Ectodermal cell (in vitro differentiated cells): ENCODE results near the gene CORIN.
A peak's percentile ranks its signal among the peaks of the same experiment; 100 is the strongest.
"Not testable (repeated sequence)": the region's sequence is repeated elsewhere in the genome, so short reads cannot be mapped to it uniquely, and the experiment has no call there.

Source experiments
- H3K27ac ChIP-seq: 2 replicates; pipeline ENCODE4 v1.7.0; 2013; ENCODE audit warnings: mild to moderate bottlenecking, low read depth, low read length; ENCODE audit not compliant: insufficient read depth, poor library complexity, severe bottlenecking
- H3K27me3 ChIP-seq: 2 replicates; pipeline ENCODE4 v1.7.0; 2013; ENCODE audit warnings: mild to moderate bottlenecking, low read length; ENCODE audit not compliant: insufficient read depth, control insufficient read depth, poor library complexity, severe bottlenecking
- H3K36me3 ChIP-seq: one replicate; pipeline ENCODE4 v1.7.0; 2013; ENCODE audit warnings: low read length; ENCODE audit not compliant: control insufficient read depth, insufficient read depth
- H3K4me1 ChIP-seq: one replicate; pipeline ENCODE4 v1.7.0; 2013; ENCODE audit warnings: low read length; ENCODE audit not compliant: control insufficient read depth, insufficient read depth
- H3K4me3 ChIP-seq: 2 replicates; pipeline ENCODE4 v1.7.0; 2013; ENCODE audit warnings: low read depth, low read length, control low read depth; ENCODE audit not compliant: insufficient read depth
- H3K9me3 ChIP-seq: 2 replicates; pipeline ENCODE4 v1.7.0; 2013; ENCODE audit warnings: mild to moderate bottlenecking, low read length, moderate library complexity; ENCODE audit not compliant: control insufficient read depth
- WGBS, 2 experiments: methylation state at CpG; one replicate each; pipeline ENCODE4 v1.1.7; 2013; ENCODE audit warnings: missing lambda C conversion rate in 2 of 2; 5-methylcytosine and 5-hydroxymethylcytosine counted together

Gene CORIN

GRCh38 chr4:47714269-47714668 is 123.6 kb downstream of the CORIN start:
- H3K4me3 ChIP-seq: no peak overlapping the region
- H3K36me3 ChIP-seq: no peaks in the 10 kb centered on the region
- no peaks in the 10 kb centered on the region for H3K27me3 ChIP-seq
- H3K27ac ChIP-seq: no peak overlapping the region
- 87 to 92% methylated on average over 1 of the region's 2 CpGs for WGBS, 2 experiments
- no peaks in the 10 kb centered on the region for H3K9me3 ChIP-seq
- H3K4me1 ChIP-seq: peaks cover 9% of the 10 kb centered on the region

- no peaks in the 10 kb centered on the region for H3K9me3 ChIP-seq
- no peak overlapping the region for H3K4me3 ChIP-seq
- H3K27me3 ChIP-seq: no peaks in the 10 kb centered on the region
- no peak overlapping the region for H3K27ac ChIP-seq
- H3K4me1 ChIP-seq: peaks cover 9% of the 10 kb centered on the region
- 70 to 78% methylated on average over 6 of the region's 6 CpGs for WGBS, 2 experiments
- no peaks in the 10 kb centered on the region for H3K36me3 ChIP-seq
Measured at GRCh38 chr4:47713129-47713834, 124.6 kb downstream of the CORIN start.

- H3K27me3 ChIP-seq: no peaks in the 10 kb centered on the region
- H3K36me3 ChIP-seq: no peaks in the 10 kb centered on the region
- WGBS, 2 experiments: 74 to 78% methylated on average over 3 of the region's 3 CpGs
- H3K4me3 ChIP-seq: no peak overlapping the region
- no peaks in the 10 kb centered on the region for H3K4me1 ChIP-seq
- H3K27ac ChIP-seq: no peak overlapping the region
- no peaks in the 10 kb centered on the region for H3K9me3 ChIP-seq
Measured at GRCh38 chr4:47711646-47712045, 126.2 kb downstream of the CORIN start.

GRCh38 chr4:47711183-47711582 is 126.7 kb downstream of the CORIN start:
- Histone ChIP-seq H3K4me3 (no peak overlapping the region), H3K4me1 (no peaks in the 10 kb centered on the region), H3K27ac (no peak overlapping the region), H3K9me3 (no peaks in the 10 kb centered on the region), H3K36me3 (no peaks in the 10 kb centered on the region), H3K27me3 (no peaks in the 10 kb centered on the region)
- WGBS, 2 experiments: 88 to 90% methylated on average over 4 of the region's 4 CpGs

GRCh38 chr4:47706352-47706751 is 131.5 kb downstream of the CORIN start:
- H3K4me3 ChIP-seq, H3K27ac ChIP-seq, H3K36me3 ChIP-seq, H3K27me3 ChIP-seq, H3K4me1 ChIP-seq, H3K9me3 ChIP-seq: not testable (repeated sequence)
- 96 to 98% methylated on average over 18 of the region's 18 CpGs for WGBS, 2 experiments

- no peaks in the 10 kb centered on the region for H3K36me3 ChIP-seq
- WGBS, 2 experiments: 76 to 86% methylated on average over 7 of the region's 7 CpGs
- H3K27ac ChIP-seq: no peak overlapping the region
- no peaks in the 10 kb centered on the region for H3K9me3 ChIP-seq
- peaks cover 4% of the 10 kb centered on the region for H3K4me1 ChIP-seq
- no peaks in the 10 kb centered on the region for H3K27me3 ChIP-seq
- no peak overlapping the region for H3K4me3 ChIP-seq
Measured at GRCh38 chr4:47705326-47705981, 132.4 kb downstream of the CORIN start.

- Histone ChIP-seq H3K27me3 (no peaks in the 10 kb centered on the region), H3K27ac (no peak overlapping the region), H3K9me3 (no peaks in the 10 kb centered on the region), H3K36me3 (no peaks in the 10 kb centered on the region), H3K4me1 (peaks cover 4% of the 10 kb centered on the region), H3K4me3 (no peak overlapping the region)
- 50 to 52% methylated on average over 11 of the region's 11 CpGs for WGBS, 2 experiments
Measured at GRCh38 chr4:47704693-47705325, 133.1 kb downstream of the CORIN start.

- H3K4me1 ChIP-seq: peaks cover 4% of the 10 kb centered on the region
- no peak overlapping the region for H3K4me3 ChIP-seq
- 92 to 93% methylated on average over 7 of the region's 7 CpGs for WGBS, 2 experiments
- H3K9me3 ChIP-seq: no peaks in the 10 kb centered on the region
- H3K27me3 ChIP-seq: no peaks in the 10 kb centered on the region
- H3K36me3 ChIP-seq: no peaks in the 10 kb centered on the region
- peak overlapping the region; percentile 28 for H3K27ac ChIP-seq
Measured at GRCh38 chr4:47703956-47704355, 133.9 kb downstream of the CORIN start.

- no peaks in the 10 kb centered on the region for H3K9me3 ChIP-seq
- H3K36me3 ChIP-seq: no peaks in the 10 kb centered on the region
- H3K27me3 ChIP-seq: no peaks in the 10 kb centered on the region
- H3K4me3 ChIP-seq: no peak overlapping the region
- H3K27ac ChIP-seq: no peak overlapping the region
- peaks cover 4% of the 10 kb centered on the region for H3K4me1 ChIP-seq
- WGBS, 2 experiments: 69 to 77% methylated on average over 5 of the region's 5 CpGs
Measured at GRCh38 chr4:47703008-47703407, 134.9 kb downstream of the CORIN start.

- Histone ChIP-seq H3K36me3 (no peaks in the 10 kb centered on the region), H3K27me3 (no peaks in the 10 kb centered on the region), H3K27ac (no peak overlapping the region), H3K4me1 (peaks cover 4% of the 10 kb centered on the region), H3K4me3 (no peak overlapping the region), H3K9me3 (no peaks in the 10 kb centered on the region)
Measured at GRCh38 chr4:47701286-47701685, 136.6 kb downstream of the CORIN start.
